ENCODE measurements around the gene NR2C2AP.

Gene NR2C2AP

DNA sequence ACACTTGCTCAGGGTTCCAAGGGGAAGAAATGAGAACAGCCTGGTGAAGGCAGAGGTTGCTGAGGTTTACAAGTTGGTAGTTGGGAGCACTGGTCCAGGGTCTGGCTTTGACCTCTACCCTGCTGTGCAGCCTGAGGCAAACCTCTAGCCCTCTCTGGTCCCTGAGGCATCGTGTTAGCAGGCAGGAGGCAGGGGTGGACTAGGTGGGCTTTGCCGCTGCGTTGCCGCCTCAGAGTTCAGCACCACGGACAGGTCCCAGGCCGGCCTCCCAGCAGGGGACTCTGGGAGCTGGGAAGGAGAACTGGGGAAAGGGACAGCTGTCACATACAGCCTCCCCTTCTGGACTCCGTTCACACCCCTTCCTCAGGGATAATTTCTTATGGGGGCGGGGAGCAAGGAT is 11.7 kb upstream of the NR2C2AP start:
- peak; percentile 11 for DNase-seq (ENCODE audit: low spot score)

- DNase-seq (ENCODE audit: low spot score): no peak
Observed at GRCh38 chr19:19214159-19214490, 10.9 kb upstream of the NR2C2AP start.

DNA sequence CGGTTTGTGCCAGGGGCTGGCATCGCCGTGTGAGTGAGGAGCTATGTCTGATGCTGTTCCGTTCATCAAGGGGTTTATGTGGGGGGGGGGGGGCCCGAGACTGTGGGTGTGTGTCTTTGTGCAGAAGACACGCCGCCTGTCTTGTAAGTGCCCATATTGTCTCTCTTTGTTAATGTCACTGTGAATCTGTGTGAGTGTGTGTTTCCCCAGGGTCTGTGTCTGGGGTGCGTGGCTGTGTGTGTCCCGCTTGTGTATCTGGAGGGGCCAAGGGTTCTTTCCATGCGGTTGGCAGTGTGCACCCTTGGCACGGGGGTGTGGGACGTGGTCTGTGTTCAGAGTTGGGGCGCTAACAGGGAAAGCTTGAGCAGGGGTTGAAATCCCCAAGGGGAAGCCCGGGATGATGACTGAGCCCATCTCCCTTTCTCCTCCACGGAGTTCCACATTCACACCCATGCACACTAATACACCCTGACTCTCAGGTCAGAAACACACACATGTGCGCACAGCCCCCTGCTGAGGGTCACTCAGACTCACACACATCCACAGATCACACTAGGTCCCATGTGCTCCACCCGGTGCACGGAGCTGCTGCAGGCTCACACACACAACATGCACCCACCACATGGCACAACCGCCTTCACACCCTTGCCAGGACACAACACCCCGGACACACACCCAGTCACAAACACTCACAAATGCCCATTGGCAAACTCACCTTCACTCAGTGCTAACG is 10.4 kb upstream of the NR2C2AP start:
- no peak for DNase-seq (ENCODE audit: low spot score)

DNA sequence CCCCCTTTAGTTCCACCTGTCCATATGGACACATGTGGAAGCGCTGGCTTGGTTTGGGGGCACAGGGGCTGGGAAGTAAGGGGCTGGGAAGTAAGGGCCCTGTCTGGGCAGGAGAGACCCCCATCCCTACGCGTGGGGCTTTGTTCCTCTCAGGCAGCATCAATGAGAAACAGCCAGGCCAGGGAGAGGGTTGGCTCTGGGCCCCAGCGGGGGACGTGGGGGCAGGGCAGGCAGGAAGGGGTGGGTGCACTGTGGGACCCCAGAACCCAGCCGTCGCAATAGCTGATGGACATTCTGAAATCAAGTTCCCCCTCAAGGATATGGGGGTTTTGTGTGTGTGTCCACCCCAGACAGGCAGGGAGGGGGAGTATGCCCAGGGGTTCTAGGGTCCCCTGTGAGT is 9.7 kb upstream of the NR2C2AP start:
- DNase-seq (ENCODE audit: low spot score): no peak

GRCh38 chr19:19211499-19212420 is 8.5 kb upstream of the NR2C2AP start, which contains the start of gene NCAN:
Gene NCAN (plus strand): TSS chr19:19211958. CDS start chr19:19216954, 4,996 bp downstream.
- no peak for DNase-seq (ENCODE audit: low spot score)

- DNase-seq (ENCODE audit: low spot score): no peak
Observed at GRCh38 chr19:19209372-19209771, 6.2 kb upstream of the NR2C2AP start.

- no peak for DNase-seq (ENCODE audit: low spot score)
Observed at GRCh38 chr19:19207637-19208572, 4.7 kb upstream of the NR2C2AP start.

DNA sequence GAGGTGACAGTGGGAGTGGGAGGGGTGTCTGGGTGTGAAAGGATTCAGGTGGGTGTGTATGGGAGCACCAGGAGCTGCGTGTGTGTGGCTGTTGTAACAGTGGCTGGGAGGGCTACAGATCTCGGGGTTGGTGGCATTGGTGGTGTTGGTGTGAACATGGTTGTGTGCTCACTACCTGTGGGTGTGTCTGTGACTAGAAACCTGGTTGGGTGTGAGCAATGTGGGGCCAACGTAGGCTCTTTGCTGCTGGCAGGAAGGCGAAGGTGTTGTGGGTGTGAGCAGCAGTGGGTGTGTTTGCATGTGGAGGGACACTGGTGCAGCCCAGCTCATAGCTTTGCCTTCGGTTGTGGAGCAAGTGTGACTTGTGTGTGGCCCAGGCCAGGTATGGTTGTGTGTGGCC is 3.7 kb upstream of the NR2C2AP start:
- DNase-seq (ENCODE audit: low spot score): no peak

- DNase-seq (ENCODE audit: low spot score): no peak
Observed at GRCh38 chr19:19205416-19206410, 2.5 kb upstream of the NR2C2AP start.

DNA sequence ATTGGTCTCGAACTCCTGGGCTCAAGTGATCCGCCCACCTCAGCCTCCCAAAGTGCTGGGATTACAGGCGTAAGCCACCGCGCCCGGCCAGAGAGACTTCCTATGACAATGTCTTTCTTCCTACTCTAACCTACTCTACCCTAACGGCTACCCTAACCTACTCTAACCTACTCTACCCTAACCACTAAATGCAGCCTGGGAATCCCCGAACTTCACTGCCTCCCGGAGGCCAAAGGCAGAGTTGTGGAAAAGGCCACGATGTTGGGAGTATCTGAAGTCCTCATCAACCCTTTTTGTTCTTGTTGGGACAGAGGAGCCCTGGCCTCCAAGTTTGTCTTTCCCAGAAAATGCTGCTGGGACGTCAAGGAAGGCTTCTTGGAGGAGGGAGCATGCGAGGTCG is 967 bp upstream of the NR2C2AP start:
- no peak for DNase-seq (ENCODE audit: low spot score)

DNA sequence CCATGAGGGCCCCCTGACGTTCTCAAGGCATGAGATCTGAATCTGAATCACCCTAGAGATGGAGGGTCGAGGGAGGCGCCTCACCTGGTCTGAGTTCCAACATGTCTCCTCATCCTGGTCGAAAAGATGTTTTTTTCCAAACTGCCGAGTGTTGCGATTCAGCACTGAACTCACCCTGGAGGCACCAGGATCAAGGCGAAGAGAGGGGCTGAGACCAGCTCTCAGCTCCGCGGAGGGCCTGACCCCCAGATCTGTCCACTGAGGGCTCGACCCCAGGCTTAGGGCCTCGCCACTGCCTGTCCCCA is 555 bp downstream of the NR2C2AP start:
- no peak for DNase-seq (ENCODE audit: low spot score)

- DNase-seq (ENCODE audit: low spot score): no peak
Observed at GRCh38 chr19:19201697-19202630, 1.2 kb downstream of the NR2C2AP start.

DNA sequence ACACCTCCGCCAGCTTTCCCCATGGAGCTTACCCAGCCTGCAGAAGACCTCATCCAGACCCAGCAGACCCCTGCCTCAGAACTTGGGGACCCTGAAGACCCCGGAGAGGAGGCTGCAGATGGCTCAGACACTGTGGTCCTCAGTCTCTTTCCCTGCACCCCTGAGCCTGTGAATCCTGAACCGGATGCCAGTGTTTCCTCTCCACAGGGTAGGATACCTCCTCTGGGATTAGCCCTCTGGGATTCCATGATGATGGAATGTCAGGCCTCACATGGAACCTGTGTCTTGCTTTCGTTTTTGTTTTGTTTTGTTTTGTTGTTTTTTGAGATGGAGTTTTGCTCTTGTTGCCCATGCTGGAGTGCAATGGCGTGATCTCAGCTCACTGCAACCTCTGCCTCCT is 9.3 kb downstream of the NR2C2AP start:
- no peak for DNase-seq (ENCODE audit: low spot score)

DNA sequence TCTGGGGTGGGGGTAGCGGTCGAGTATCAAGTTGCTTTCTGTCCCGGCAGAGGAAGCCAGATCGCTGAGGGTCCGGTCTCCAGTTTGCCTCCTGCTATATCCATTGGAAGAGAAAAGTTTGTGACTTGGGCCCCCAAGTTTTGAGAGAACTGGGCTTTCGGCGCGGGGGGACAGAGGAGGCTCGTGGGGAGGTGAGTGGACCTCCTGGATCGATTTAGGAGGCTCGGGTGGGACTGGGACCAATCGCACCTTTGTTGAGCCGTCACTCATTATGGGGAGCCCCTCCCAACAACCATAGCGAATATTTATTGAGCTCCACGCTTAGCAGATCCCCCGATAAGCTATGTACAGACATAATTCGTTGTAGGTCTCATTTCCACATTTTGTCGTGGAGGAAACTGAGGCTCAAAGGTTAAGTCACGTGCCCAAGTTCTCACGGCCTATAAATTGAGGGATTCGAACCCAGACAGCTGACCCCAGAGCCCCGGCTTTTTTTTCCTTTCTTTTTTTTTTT is 10.2 kb downstream of the NR2C2AP start:
- no peak for DNase-seq (ENCODE audit: low spot score)

DNA sequence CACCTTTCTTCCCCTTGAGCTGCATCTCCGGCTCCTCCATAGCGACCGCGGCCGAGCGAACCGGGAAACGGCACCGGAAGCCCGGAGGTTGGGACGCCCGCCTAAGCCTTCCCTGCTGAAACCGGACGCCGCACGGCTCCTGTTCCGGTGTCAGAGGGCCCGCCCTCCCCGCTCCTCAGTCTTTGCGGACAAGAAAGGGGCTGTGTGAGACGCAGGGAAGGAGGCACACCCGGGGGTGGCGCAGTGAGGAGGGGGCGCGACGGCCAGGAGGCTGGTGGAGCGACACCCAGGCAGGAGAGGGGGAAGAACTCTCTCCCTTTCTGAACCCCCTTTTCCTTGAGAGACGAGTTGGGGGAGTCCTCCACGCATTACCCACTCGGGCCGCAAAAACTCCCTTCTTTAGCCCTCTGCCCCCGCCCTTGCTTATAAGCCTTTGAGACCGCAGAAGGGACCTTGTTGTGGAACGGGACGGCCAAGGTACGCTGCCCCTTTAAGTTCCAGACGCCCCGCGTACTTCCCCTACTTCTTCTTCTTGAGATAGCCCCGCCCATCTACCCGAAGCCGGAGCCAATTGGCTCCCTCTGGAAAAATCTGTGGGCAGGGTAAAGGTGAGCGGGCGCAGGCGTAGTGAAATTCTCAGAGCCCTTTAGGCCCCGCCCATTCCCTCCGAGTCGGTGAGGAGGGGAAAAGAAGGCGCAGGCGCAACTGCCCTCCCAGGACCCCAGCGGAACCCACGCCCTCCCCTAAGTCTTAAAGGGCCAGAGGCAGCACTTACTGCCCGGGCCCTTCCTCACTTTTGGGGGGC is 10.9 kb downstream of the NR2C2AP start, which contains the start of the genes BORCS8 and RFXANK:
BORCS8 (minus strand) TSS at position 75 of the 805 bp plus-strand sequence; CDS start at position 40, 35 bp downstream.
RFXANK (plus strand) TSS at position 181 of the 805 bp plus-strand sequence. CDS start 1,689 bp downstream, outside the sequence.
- peak; percentile 100 for DNase-seq (ENCODE audit: low spot score)

- no peak for DNase-seq (ENCODE audit: low spot score)
Observed at GRCh38 chr19:19191768-19192077, 11.5 kb downstream of the NR2C2AP start.

DNA sequence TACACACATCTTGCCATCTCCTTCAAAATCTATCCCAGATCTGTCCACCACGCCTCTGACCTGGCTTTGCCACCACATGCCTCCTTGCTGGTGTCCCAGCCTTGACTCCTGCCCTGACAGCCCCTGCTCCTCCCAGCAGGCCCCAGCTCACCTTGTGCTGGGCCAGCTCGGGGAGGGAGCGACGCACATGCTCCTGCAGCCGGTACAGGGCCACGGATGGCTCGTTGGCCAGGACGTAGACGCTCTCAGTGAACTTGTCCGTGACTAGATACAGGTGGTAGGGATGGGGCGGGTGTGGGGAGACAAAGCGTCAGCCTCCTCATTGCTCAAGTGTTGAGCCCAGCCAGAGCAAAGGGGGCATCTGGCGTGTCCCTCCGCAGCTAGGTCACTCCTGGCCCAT is 16.5 kb downstream of the NR2C2AP start:
- DNase-seq (ENCODE audit: low spot score): no peak

DNA sequence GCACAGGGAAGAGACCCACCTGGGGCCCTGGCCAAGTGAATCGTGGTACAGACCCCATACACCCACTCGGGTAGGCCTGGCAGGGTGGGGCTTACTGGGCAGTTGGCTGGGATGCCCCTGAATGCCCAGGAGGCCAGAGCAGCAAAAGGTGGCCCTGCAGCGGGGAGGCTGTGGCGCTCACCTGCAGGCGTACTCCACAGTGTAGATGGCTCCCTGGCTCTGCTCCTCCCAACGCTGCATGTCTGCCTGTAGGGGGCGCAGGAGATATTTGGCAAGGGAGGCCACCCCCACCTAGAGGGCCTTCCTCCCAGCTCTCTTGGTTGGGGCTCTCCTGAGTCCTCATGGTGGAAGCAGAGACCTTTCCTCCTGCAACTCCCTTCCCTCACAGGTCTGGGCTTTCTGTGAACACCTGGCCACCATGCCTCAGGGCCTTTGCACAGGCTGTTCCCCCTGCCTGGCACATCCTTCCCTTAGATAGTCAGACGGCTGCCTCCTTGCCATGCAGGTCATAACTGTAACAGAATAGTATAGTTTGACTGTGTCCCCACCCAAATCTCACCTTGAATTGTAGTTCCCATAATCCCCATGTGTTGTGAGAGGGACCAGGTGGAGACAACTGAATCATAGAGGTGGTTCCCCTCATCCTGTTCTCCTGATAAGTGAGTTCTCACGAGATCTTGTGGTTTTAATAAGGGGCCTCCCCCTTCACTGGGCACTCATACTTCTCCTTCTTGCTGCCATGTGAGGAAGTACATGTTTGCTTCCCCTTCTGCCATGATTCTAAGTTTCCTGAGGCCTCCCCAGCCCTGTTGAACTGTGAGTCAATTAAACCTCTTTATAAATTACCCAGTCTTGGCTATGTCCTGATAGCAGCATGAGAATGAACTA is 17.1 kb downstream of the NR2C2AP start:
- DNase-seq (ENCODE audit: low spot score): peak; percentile 69

All from CD4-positive, alpha-beta T cell treated with Interleukin-2 at 100 ng/mL for 4 hours (primary cell).